CD8-positive, alpha-beta memory T cell (primary cell): ENCODE measurements around the gene LACC1. TPM values are rescaled to one million over a fixed set of nuclear protein-coding genes. Genes with fewer than 3 reads are reported as not detected.
A peak's percentile ranks its signal among the peaks of the same experiment; 100 is the strongest.

Experiments
- CTCF ChIA-PET: fragments of 350-600 bp; sonication (Branson Sonifier 250); formaldehyde crosslinking; loops from one replicate; lab custom pipeline; 2021; ENCODE audit warnings: antibody characterized with exemption; lab: Charles Lee
- POLR2A ChIA-PET: fragments of 350-600 bp; sonication (Branson Sonifier 250); formaldehyde crosslinking; loops from one replicate; lab custom pipeline; 2021; ENCODE audit warnings: antibody characterized with exemption; lab: Charles Lee
- DNase-seq, 5 donors: peaks; one replicate each; pipeline versions ENCODE4 v3.0.0 to v3.0.0-alpha.2; 2020 to 2022; ENCODE audit warnings: mixed read lengths in 1 of 5
- H3K27ac ChIP-seq: one replicate; pipeline ENCODE4 v1.7.0; 2013; ENCODE audit warnings: low read depth, mild to moderate bottlenecking, low read length, moderate library complexity
- H3K27me3 ChIP-seq: 2 replicates; pipeline ENCODE4 v1.7.0; 2013; ENCODE audit warnings: low read length, mild to moderate bottlenecking; ENCODE audit not compliant: insufficient read depth, poor library complexity, severe bottlenecking
- H3K36me3 ChIP-seq: 2 replicates; pipeline ENCODE4 v1.7.0; 2013; ENCODE audit warnings: mild to moderate bottlenecking, low read length, moderate library complexity; ENCODE audit not compliant: insufficient read depth
- H3K4me1 ChIP-seq: 2 replicates; pipeline ENCODE4 v1.7.0; 2013; ENCODE audit warnings: mild to moderate bottlenecking, low read length, moderate library complexity; ENCODE audit not compliant: insufficient read depth
- H3K4me3 ChIP-seq: 2 replicates; pipeline ENCODE4 v1.7.0; 2013; ENCODE audit warnings: mild to moderate bottlenecking, low read length
- H3K9me3 ChIP-seq: 2 replicates; pipeline ENCODE4 v1.7.0; 2013; ENCODE audit warnings: mild to moderate bottlenecking, low read length
- H3K27ac Mint-ChIP-seq, 8 donors: one replicate each; pipeline ENCODE4 v1.8.0; 2020 to 2021; ENCODE audit warnings: mixed read lengths in 8 of 8, mild to moderate bottlenecking in 6 of 8, inconsistent platforms in 3 of 8, moderate library complexity in 3 of 8
- H3K27me3 Mint-ChIP-seq, 2 donors: one replicate each; pipeline ENCODE4 v1.8.0; 2020 to 2021; ENCODE audit warnings: mixed read lengths in 2 of 2, mild to moderate bottlenecking in 1 of 2, moderate library complexity in 1 of 2
- H3K36me3 Mint-ChIP-seq, 3 donors: one replicate each; pipeline ENCODE4 v1.8.0; 2020 to 2021; ENCODE audit warnings: mixed read lengths in 3 of 3, inconsistent platforms in 1 of 3, mild to moderate bottlenecking in 1 of 3
- H3K4me1 Mint-ChIP-seq, 3 donors: one replicate each; pipeline ENCODE4 v1.8.0; 2020 to 2021; ENCODE audit warnings: mixed read lengths in 3 of 3, inconsistent platforms in 1 of 3, mild to moderate bottlenecking in 1 of 3
- H3K4me3 Mint-ChIP-seq, 7 donors: one replicate each; pipeline ENCODE4 v1.8.0; 2020 to 2021; ENCODE audit warnings: mixed read lengths in 7 of 7, mild to moderate bottlenecking in 6 of 7, moderate library complexity in 4 of 7, inconsistent platforms in 2 of 7
- H3K9me3 Mint-ChIP-seq, 5 donors: one replicate each; pipeline ENCODE4 v1.8.0; 2020 to 2022; ENCODE audit warnings: mixed read lengths in 5 of 5, mild to moderate bottlenecking in 3 of 5, moderate library complexity in 2 of 5, inconsistent platforms in 1 of 5
- polyA plus RNA-seq: library from polyadenylated mRNA; unstranded; fragments of 300-500 nt; fragmentation: Illumina TruSeq; gene quantifications from one replicate; pipeline ENCODE4 v1.2.3, GENCODE V29; 2021
- total RNA-seq, 2 experiments: library from RNA; stranded (reverse); gene quantifications; one replicate each; pipeline ENCODE4 v1.2.3, GENCODE V29; 2021

LACC1 gene
- total RNA-seq = 1 to 10 TPM; 4.6 to 7.0 TPM
- polyA plus RNA-seq = 1.7 TPM

DNA sequence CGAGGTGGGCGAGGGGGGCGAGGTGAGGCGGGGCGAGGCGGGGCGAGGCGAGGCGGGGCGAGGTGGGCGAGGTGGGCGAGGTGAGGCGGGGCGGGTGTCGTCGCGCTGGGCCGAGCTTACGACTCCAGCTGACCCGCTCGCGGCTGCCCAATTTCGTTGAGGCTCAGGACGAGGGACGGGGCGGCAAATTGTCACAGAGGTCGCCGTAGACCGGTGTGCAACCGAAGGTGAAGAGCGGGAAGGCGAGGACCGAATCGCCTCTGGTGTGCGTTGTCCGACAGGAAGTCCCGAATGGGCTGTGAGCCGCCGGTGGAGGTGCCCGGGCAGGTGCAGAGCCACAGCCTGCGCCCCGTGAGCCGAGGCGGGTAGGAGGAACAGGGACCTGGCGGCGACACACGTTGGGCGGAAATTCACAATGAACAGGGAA lies at the start of gene LACC1:
TSS of gene LACC1 (plus strand) at position 150 of the 427 bp plus-strand sequence. CDS start 1,082 bp downstream, outside the sequence.
- Mint-ChIP-seq H3K4me1 (peaks cover 12 to 36% (median 25%) of the 10 kb centered on the region in 3 donors), H3K27me3 (peaks cover 0 to 8% of the 10 kb centered on the region in 2 donors), H3K9me3 (no peaks in the 10 kb centered on the region), H3K4me3 (peak within 1 kb of the TSS; percentile 86 to 98 (median 91)), H3K27ac (peak within 1 kb of the TSS; percentile 79 to 100 (median 90)), H3K36me3 (peaks cover 0 to 3% (median 0%) of the 10 kb centered on the region in 3 donors)
- no peaks in the 10 kb centered on the region for H3K9me3 ChIP-seq
- no peaks in the 10 kb centered on the region for H3K36me3 ChIP-seq
- no peaks in the 10 kb centered on the region for H3K27me3 ChIP-seq
- ChIA-PET POLR2A (interaction anchor here (1.2 kb wide), 1 partner anchor 1038 kb away, joined by 3 read pairs; no protein-coding TSS in a partner anchor), CTCF (interaction anchor here (1.7 to 2.0 kb wide), 2 partner anchors 29 to 557 kb away, joined by 5 read pairs; no protein-coding TSS in a partner anchor)
- peak within 1 kb of the TSS; percentile 13 for H3K27ac ChIP-seq
- DNase-seq = peak in 4 of 5 donors; percentile 25 to 58 (median 32)
- peaks cover 14% of the 10 kb centered on the region for H3K4me1 ChIP-seq
- peak within 1 kb of the TSS; percentile 61 for H3K4me3 ChIP-seq

DNA sequence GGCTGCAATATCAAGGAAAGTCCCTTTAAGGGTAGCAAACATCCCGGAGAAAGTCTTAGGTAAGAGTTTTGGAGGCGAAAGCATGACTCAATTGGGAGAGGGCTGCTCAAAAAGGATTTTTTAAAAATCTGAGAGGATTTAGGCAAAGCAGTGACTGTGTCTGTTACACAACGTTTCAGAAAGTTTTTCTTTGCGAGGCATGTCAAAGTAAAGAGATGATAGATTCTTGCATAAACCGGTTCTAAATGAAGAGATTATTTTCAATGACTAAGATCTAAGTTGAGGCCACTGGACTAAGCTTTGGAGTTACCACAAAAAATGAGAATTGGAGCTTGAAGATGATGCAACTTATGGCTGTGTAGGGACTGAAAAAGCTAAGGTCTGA lies 49.2 kb upstream of the LACC1 start:
- no peak overlapping the region for H3K27ac ChIP-seq
- peaks cover 0 to 3% (median 0%) of the 10 kb centered on the region in 5 donors for H3K9me3 Mint-ChIP-seq
- peaks cover 2 to 16% of the 10 kb centered on the region in 2 donors for H3K27me3 Mint-ChIP-seq
- ChIA-PET POLR2A (no interaction called here), CTCF (no interaction called here)
- no peak overlapping the region for H3K4me3 Mint-ChIP-seq
- no peaks in the 10 kb centered on the region for H3K9me3 ChIP-seq
- no peaks in the 10 kb centered on the region for H3K4me1 ChIP-seq
- no peaks in the 10 kb centered on the region for H3K36me3 ChIP-seq
- H3K4me1 Mint-ChIP-seq = no peaks in the 10 kb centered on the region
- H3K27me3 ChIP-seq = no peaks in the 10 kb centered on the region
- no peak overlapping the region for H3K4me3 ChIP-seq
- H3K36me3 Mint-ChIP-seq = peaks cover 0 to 2% (median 0%) of the 10 kb centered on the region in 3 donors
- peak overlapping the region in 1 of 8 donors; percentile 74 for H3K27ac Mint-ChIP-seq
- no peak for DNase-seq

DNA sequence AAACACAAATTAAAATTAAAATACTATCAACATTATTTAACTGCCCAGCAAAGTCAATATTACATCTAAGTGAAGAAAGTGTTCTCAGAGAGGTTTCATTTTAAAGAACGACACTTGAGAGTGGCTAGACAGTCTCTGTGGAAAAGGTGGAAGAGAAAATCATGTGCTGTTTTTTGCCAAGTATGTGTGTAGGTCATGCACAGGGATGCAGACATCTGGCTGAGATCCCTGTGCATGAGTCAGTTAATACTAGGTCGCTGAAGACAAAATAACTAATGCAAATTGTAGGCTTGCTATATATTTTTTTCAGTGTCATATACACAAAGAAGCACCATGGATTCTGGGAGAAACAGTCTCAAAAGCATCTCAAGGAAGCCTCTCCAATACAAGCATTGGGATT lies 48.6 kb upstream of the LACC1 start:
- CTCF ChIA-PET = no interaction called here
- no peaks in the 10 kb centered on the region for H3K27me3 ChIP-seq

DNA sequence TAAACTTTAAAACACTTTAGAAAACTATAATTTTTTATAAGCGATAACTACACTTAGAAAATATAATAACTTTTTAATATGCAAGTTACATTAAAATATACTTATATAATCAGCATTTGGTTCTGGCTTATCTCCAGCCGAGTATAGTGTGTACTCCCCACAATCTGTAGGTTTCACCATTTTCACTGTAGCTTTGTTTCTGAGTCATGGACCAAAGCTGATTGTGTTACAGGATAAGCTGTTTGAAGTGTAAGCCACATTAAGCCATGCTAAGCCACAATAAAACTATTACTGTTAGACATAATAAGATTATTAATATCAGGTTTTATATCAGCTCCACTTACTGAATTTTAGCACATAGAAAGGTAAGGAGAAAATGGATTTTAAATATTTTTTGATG lies 44.0 kb upstream of the LACC1 start:
- no peaks in the 10 kb centered on the region for H3K9me3 ChIP-seq
- Mint-ChIP-seq H3K4me3 (no peak overlapping the region), H3K9me3 (peaks cover 0 to 7% (median 0%) of the 10 kb centered on the region in 5 donors), H3K4me1 (no peaks in the 10 kb centered on the region), H3K27ac (no peak overlapping the region), H3K27me3 (peaks cover 0 to 12% of the 10 kb centered on the region in 2 donors), H3K36me3 (peaks cover 0 to 6% (median 0%) of the 10 kb centered on the region in 3 donors)
- no peaks in the 10 kb centered on the region for H3K4me1 ChIP-seq
- CTCF ChIA-PET = no interaction called here
- no peak for DNase-seq
- no peak overlapping the region for H3K27ac ChIP-seq
- H3K36me3 ChIP-seq = no peaks in the 10 kb centered on the region
- POLR2A ChIA-PET = no interaction called here
- no peaks in the 10 kb centered on the region for H3K27me3 ChIP-seq
- no peak overlapping the region for H3K4me3 ChIP-seq

More for the DNA sequence above, 48.6 kb upstream of the LACC1 start:
- Histone ChIP-seq H3K4me1 (no peaks in the 10 kb centered on the region), H3K27ac (no peak overlapping the region), H3K4me3 (no peak overlapping the region), H3K9me3 (no peaks in the 10 kb centered on the region), H3K36me3 (no peaks in the 10 kb centered on the region)
- Mint-ChIP-seq H3K27me3 (peaks cover 2 to 16% of the 10 kb centered on the region in 2 donors), H3K4me1 (no peaks in the 10 kb centered on the region), H3K4me3 (no peak overlapping the region), H3K27ac (no peak overlapping the region), H3K36me3 (peaks cover 0 to 2% (median 0%) of the 10 kb centered on the region in 3 donors), H3K9me3 (peaks cover 0 to 3% (median 0%) of the 10 kb centered on the region in 5 donors)
- POLR2A ChIA-PET = no interaction called here
- no peak for DNase-seq

DNA sequence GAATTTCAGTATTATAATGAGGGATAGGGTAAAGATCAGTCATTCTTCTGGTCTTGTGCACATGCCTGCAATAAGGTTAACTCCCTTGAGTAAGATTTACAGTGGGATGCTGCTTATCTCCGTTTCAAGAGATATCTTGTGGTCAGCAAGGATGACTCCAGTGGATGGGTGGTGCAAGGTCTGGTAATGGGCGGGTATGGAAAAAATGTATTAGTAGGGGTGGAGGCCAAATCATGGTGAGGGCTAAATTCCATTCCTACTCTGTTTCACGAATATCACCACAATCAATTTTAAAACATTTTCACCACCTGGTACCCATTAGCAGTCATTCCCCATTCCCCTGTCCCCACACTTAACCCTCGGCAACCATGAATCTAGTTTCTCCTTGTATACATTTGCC lies 40.8 kb upstream of the LACC1 start:
- ChIA-PET POLR2A (no interaction called here), CTCF (no interaction called here)
- no peaks in the 10 kb centered on the region for H3K27me3 Mint-ChIP-seq
- H3K36me3 Mint-ChIP-seq = peaks cover 0 to 11% (median 0%) of the 10 kb centered on the region in 3 donors
- no peak overlapping the region for H3K4me3 Mint-ChIP-seq
- no peak overlapping the region for H3K27ac Mint-ChIP-seq
- Histone ChIP-seq H3K36me3 (no peaks in the 10 kb centered on the region), H3K4me3 (no peak overlapping the region), H3K27ac (no peak overlapping the region), H3K27me3 (no peaks in the 10 kb centered on the region), H3K4me1 (no peaks in the 10 kb centered on the region), H3K9me3 (no peaks in the 10 kb centered on the region)
- no peak for DNase-seq
- no peaks in the 10 kb centered on the region for H3K4me1 Mint-ChIP-seq
- H3K9me3 Mint-ChIP-seq = peaks cover 0 to 16% (median 0%) of the 10 kb centered on the region in 5 donors

DNA sequence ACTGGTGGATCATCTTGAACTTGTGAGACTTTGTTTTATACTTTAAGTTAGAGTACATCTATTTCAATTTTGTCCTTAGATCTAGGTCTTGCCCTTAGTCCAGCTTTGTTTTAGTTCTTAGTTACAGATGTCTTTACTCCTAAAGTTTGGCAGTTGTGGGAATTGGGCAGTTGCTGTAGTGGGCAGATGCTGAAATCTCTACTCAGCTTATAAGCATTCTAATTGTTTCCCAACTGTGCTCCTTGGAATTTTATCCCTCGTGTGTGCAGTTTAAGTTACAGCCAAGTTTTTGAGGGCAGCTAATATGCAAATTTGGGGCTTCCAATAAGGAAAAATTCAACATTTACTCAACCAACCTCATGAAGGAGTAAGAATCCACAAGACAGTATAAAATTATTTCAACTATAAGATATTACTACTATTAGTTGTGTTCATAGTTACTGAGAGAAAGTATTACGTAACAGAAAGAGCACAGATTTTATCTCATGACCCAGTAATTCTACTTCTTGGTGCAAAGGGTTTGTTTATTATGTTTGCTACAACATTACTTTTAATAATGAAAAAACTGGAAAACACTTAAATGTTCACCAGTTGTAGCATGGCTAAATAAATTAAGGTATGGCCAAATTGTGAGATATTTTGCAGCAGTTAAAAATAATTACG lies 33.1 kb upstream of the LACC1 start:
- ChIA-PET CTCF (no interaction called here), POLR2A (no interaction called here)
- Histone ChIP-seq H3K27ac (no peak overlapping the region), H3K27me3 (no peaks in the 10 kb centered on the region), H3K36me3 (no peaks in the 10 kb centered on the region), H3K4me3 (no peak overlapping the region), H3K9me3 (peaks cover 4% of the 10 kb centered on the region), H3K4me1 (no peaks in the 10 kb centered on the region)
- peaks cover 5 to 49% (median 27%) of the 10 kb centered on the region in 3 donors for H3K36me3 Mint-ChIP-seq
- H3K27ac Mint-ChIP-seq = no peak overlapping the region
- no peak overlapping the region for H3K4me3 Mint-ChIP-seq
- peaks cover 3 to 5% of the 10 kb centered on the region in 2 donors for H3K27me3 Mint-ChIP-seq
- DNase-seq = no peak
- H3K9me3 Mint-ChIP-seq = peaks cover 18 to 27% (median 22%) of the 10 kb centered on the region in 5 donors
- H3K4me1 Mint-ChIP-seq = no peaks in the 10 kb centered on the region

DNA sequence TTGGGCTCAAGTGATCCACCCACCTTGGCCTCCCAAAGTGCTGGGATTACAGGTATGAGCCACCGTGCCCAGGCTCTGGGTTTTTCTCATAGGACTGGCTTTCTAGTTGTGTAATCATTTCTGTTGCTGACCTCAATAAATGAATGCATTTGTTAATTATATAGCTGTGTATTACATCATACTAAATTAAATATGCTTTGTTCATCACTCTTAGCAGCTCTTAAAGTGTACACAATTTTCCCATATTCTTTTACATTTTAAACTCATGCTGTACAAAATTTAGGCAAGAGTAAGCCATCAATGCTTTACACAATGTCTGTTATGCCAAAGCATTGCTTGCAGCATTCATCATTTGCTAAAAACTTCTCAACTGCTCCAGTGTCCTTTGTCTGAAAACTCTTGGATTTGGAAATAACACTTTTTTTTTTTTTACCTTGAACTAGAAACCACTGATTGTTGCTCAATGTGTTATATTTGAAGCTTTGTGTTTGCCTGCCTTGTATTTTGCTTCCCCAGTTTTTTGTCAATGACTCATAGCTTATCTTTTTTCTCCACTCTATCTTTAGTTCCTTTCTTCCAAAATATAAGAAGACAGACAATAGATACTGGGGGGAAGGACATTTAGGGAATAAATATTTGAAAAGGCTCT lies 31.6 kb upstream of the LACC1 start:
- Mint-ChIP-seq H3K27ac (no peak overlapping the region), H3K9me3 (peaks cover 33 to 38% (median 37%) of the 10 kb centered on the region in 5 donors), H3K4me1 (no peaks in the 10 kb centered on the region), H3K27me3 (peaks cover 3 to 9% of the 10 kb centered on the region in 2 donors), H3K36me3 (peaks cover 9 to 62% (median 40%) of the 10 kb centered on the region in 3 donors), H3K4me3 (no peak overlapping the region)
- no peaks in the 10 kb centered on the region for H3K27me3 ChIP-seq
- DNase-seq = no peak
- H3K4me1 ChIP-seq = no peaks in the 10 kb centered on the region
- H3K27ac ChIP-seq = no peak overlapping the region
- ChIA-PET POLR2A (no interaction called here), CTCF (no interaction called here)
- H3K36me3 ChIP-seq = no peaks in the 10 kb centered on the region
- no peak overlapping the region for H3K4me3 ChIP-seq
- H3K9me3 ChIP-seq = peaks cover 6% of the 10 kb centered on the region

DNA sequence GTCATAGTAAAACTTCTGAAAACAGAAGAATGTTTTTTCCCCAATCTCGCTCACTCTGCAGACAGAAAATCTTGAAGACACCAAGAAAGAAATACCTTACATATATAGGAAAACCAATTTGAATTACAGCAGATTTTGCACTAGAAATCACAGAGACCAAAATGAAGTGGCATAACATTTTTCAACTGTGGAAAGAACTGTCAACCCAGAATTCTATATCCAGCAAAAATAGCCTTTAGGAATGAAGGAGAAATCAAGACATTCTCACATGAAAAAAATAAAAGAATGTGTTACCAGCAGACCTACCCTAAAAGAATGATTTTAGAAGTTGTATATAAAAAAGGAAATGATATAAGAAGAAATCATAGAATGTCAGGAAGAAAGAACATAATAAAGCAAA lies 28.8 kb upstream of the LACC1 start:
- no peak overlapping the region for H3K27ac ChIP-seq
- H3K36me3 ChIP-seq = no peaks in the 10 kb centered on the region
- Mint-ChIP-seq H3K27me3 (peaks cover 3 to 7% of the 10 kb centered on the region in 2 donors), H3K36me3 (peaks cover 11 to 80% (median 63%) of the 10 kb centered on the region in 3 donors), H3K27ac (no peak overlapping the region), H3K4me3 (no peak overlapping the region), H3K9me3 (peaks cover 53 to 63% (median 57%) of the 10 kb centered on the region in 5 donors), H3K4me1 (no peaks in the 10 kb centered on the region)
- ChIA-PET CTCF (no interaction called here), POLR2A (no interaction called here)
- no peak for DNase-seq
- H3K4me1 ChIP-seq = no peaks in the 10 kb centered on the region
- peaks cover 6% of the 10 kb centered on the region for H3K9me3 ChIP-seq
- H3K4me3 ChIP-seq = no peak overlapping the region
- no peaks in the 10 kb centered on the region for H3K27me3 ChIP-seq
